Esophagus squamous epithelium (tissue), 5 donors: ENCODE measurements around the gene NHLRC2. TPM values are rescaled to one million over a fixed set of nuclear protein-coding genes. Genes with fewer than 3 reads are reported as not detected.

Experiments used
- DNase-seq: peaks from one replicate; lab custom pipeline; 2025; lab: John Stamatoyannopoulos, UW
- H3K27ac ChIP-seq, 4 donors: fragments of 200-600 bp; sonication (generic); one replicate each; pipeline ENCODE4 v1.5.1; 2016 to 2019; ENCODE audit warnings: mild to moderate bottlenecking in 1 of 4
- H3K27me3 ChIP-seq, 4 donors: fragments of 200-600 bp; sonication (generic); 1 replicate in 3 of 4; 2 replicates in 1 of 4; pipeline versions ENCODE4 v1.5.1 to v1.6.0; 2017 to 2021; ENCODE audit warnings: antibody characterized with exemption in 1 of 4
- H3K36me3 ChIP-seq, 3 donors: fragments of 200-600 bp; sonication (generic); one replicate each; pipeline ENCODE4 v1.5.1; 2016 to 2019
- H3K4me1 ChIP-seq, 3 donors: fragments of 200-600 bp; sonication (generic); one replicate each; pipeline ENCODE4 v1.5.1; 2017 to 2019
- H3K4me3 ChIP-seq, 4 donors: fragments of 200-600 bp; sonication (generic); 1 replicate in 3 of 4; 2 replicates in 1 of 4; pipeline ENCODE4 v1.5.1; 2016 to 2019; ENCODE audit warnings: mild to moderate bottlenecking in 2 of 4, moderate library complexity in 1 of 4
- H3K9me3 ChIP-seq, 3 donors: fragments of 200-600 bp; sonication (generic); one replicate each; pipeline ENCODE4 v1.5.1; 2016 to 2019
- CTCF ChIP-seq, 6 experiments: fragments of 450-650 bp in 4 of 6; fragments of 200-600 bp in 2 of 6; sonication (generic) in 2 of 6; IDR thresholded peaks; one replicate each; pipeline ENCODE4 v1.5.1; 2016 to 2019; ENCODE audit warnings: antibody characterized with exemption in 6 of 6, mild to moderate bottlenecking in 4 of 6, moderate library complexity in 4 of 6
- POLR2A ChIP-seq, 4 donors: fragments of 450-650 bp; IDR thresholded peaks; one replicate each; pipeline ENCODE4 v1.6.1; 2017; ENCODE audit warnings: antibody characterized with exemption in 4 of 4, mild to moderate bottlenecking in 4 of 4, moderate library complexity in 3 of 4
- WGBS, 2 donors: methylation state at CpG; one replicate each; pipeline ENCODE4 v1.1.5; 2018; 5-methylcytosine and 5-hydroxymethylcytosine counted together
- intact Hi-C: fragments of 100-400 bp; cut with DNase I; formaldehyde crosslinking; loops from one replicate; pipeline ENCODE4 v1.15.0; 2022
- small RNA-seq, 4 donors: library from RNA; depleted of rRNA; stranded (forward); fragments of <200 nt; gene quantifications; one replicate each; pipeline ENCODE3, GENCODE V24; 2016
- total RNA-seq, 4 donors: library from RNA; depleted of rRNA; stranded (reverse); fragments of >200 nt; gene quantifications; one replicate each; pipeline ENCODE4 v1.1.0, GENCODE V29; 2016
- donor health status: DM: yes; HTN: yes; CAD: no.

NHLRC2 gene
- total RNA-seq, 4 donors from 2014 or later = 14.1 to 42.0 (median 31.2) TPM

GRCh38 chr10:113960617-113961181 lies 106.2 kb downstream of the NHLRC2 start:
- 44 to 56% methylated on average over 9 to 11 of the region's 11 CpGs for WGBS, 2 donors
- no peaks in the 10 kb centered on the region for H3K9me3 ChIP-seq
- H3K4me3 ChIP-seq = no peak overlapping the region
- H3K27ac ChIP-seq = peak overlapping the region in 2 of 4 donors; percentile 18 to 67
- H3K36me3 ChIP-seq = no peaks in the 10 kb centered on the region
- TF ChIP-seq CTCF (IDR thresholded peaks at IDR 0.05) (no peak), POLR2A (IDR thresholded peaks at IDR 0.05) (no peak)
- H3K27me3 ChIP-seq = peaks cover 0 to 4% (median 0%) of the 10 kb centered on the region in 4 donors
- intact Hi-C loops = no loop called here
- no peak for DNase-seq
- peaks cover 11 to 54% (median 36%) of the 10 kb centered on the region in 3 donors for H3K4me1 ChIP-seq

- WGBS, 2 donors = 71 to 80% methylated on average over 12 to 13 of the region's 14 CpGs
- DNase-seq = no peak
These were observed 106.9 kb downstream of the NHLRC2 start for GRCh38 chr10:113961182-113962031.

GRCh38 chr10:113965077-113965476 lies 110.6 kb downstream of the NHLRC2 start:
- Histone ChIP-seq H3K36me3 (no peaks in the 10 kb centered on the region), H3K4me1 (peaks cover 3 to 11% (median 4%) of the 10 kb centered on the region in 3 donors), H3K4me3 (no peak overlapping the region), H3K9me3 (no peaks in the 10 kb centered on the region), H3K27ac (no peak overlapping the region), H3K27me3 (peaks cover 0 to 13% (median 0%) of the 10 kb centered on the region in 4 donors)
- DNase-seq = no peak
- WGBS, 2 donors = 58 to 70% methylated on average over 2 of the region's 2 CpGs
- TF ChIP-seq POLR2A (IDR thresholded peaks at IDR 0.05) (no peak), CTCF (IDR thresholded peaks at IDR 0.05) (no peak)
- intact Hi-C loops = no loop called here

More at GRCh38 chr10:113961182-113962031, 106.9 kb downstream of the NHLRC2 start:
- Histone ChIP-seq H3K36me3 (no peaks in the 10 kb centered on the region), H3K4me3 (no peak overlapping the region), H3K27me3 (peaks cover 0 to 4% (median 0%) of the 10 kb centered on the region in 4 donors), H3K4me1 (peaks cover 11 to 48% (median 36%) of the 10 kb centered on the region in 3 donors), H3K27ac (peak overlapping the region in 1 of 4 donors; percentile 67), H3K9me3 (no peaks in the 10 kb centered on the region)
- TF ChIP-seq POLR2A (IDR thresholded peaks at IDR 0.05) = no peak
- no peak for TF ChIP-seq CTCF (IDR thresholded peaks at IDR 0.05)
- intact Hi-C loops = no loop called here

GRCh38 chr10:113965683-113966082 lies 111.2 kb downstream of the NHLRC2 start:
- 59 to 84% methylated on average over 5 of the region's 5 CpGs for WGBS, 2 donors
- intact Hi-C loops = no loop called here
- Histone ChIP-seq H3K27ac (no peak overlapping the region), H3K27me3 (peaks cover 0 to 13% (median 0%) of the 10 kb centered on the region in 4 donors), H3K4me1 (peaks cover 0 to 5% (median 0%) of the 10 kb centered on the region in 3 donors), H3K4me3 (no peak overlapping the region), H3K9me3 (no peaks in the 10 kb centered on the region), H3K36me3 (no peaks in the 10 kb centered on the region)
- TF ChIP-seq POLR2A (IDR thresholded peaks at IDR 0.05) (no peak), CTCF (IDR thresholded peaks at IDR 0.05) (no peak)
- DNase-seq = no peak

Small RNA genes lying within 50 kb of the gene (small RNA-seq; reads per million reads assigned to genes)
- 0 reads per million in 4 donors for gene RF00560

Other genes with a start within 250 kb of the NHLRC2 start
- under 1 TPM in 1 of 4 donors, not detected in 3; 0.08 TPM for gene NRAP, start 190.6 kb upstream of the NHLRC2 start, total RNA-seq
- 10 to 100 TPM; 12.9 to 24.2 (median 18.8) TPM for gene CASP7, start 174.7 kb upstream of the NHLRC2 start, total RNA-seq
- gene PLEKHS1, start 103.0 kb upstream of the NHLRC2 start, total RNA-seq = under 1 TPM in 1 of 4 donors, not detected in 3; 0.82 TPM
- gene DCLRE1A, start 579 bp upstream of the NHLRC2 start, total RNA-seq = 1 to 10 TPM; 2.2 to 5.6 (median 4.7) TPM
- gene ADRB1, start 189.2 kb downstream of the NHLRC2 start, total RNA-seq = 1 to 10 TPM in 1 of 4 donors, under 1 TPM in 2, not detected in 1; 0.18 to 1.1 (median 0.27) TPM